Mesothelial cell of epicardium (in vitro differentiated cells): ENCODE results near the gene KLF11. TPM values are rescaled to one million over a fixed set of nuclear protein-coding genes. Genes with fewer than 3 reads are reported as not detected.
"Not testable (repeated sequence)": the region's sequence is repeated elsewhere in the genome, so short reads cannot be mapped to it uniquely, and the experiment has no call there.

ENCODE experiments used
- DNase-seq, 2 experiments: peaks; one replicate each; pipeline ENCODE4 v3.0.0; 2021; ENCODE audit warnings: low spot score in 2 of 2; ENCODE audit not compliant: unreplicated experiment in 2 of 2
- H3K27ac Mint-ChIP-seq: 2 replicates; pipeline ENCODE4 v1.8.0; 2021; ENCODE audit warnings: mixed read lengths
- H3K27me3 Mint-ChIP-seq: 2 replicates; pipeline ENCODE4 v1.8.0; 2021; ENCODE audit warnings: low read depth, mixed read lengths
- H3K36me3 Mint-ChIP-seq: 2 replicates; pipeline ENCODE4 v1.8.0; 2021; ENCODE audit warnings: mixed read lengths
- H3K4me1 Mint-ChIP-seq: 2 replicates; pipeline ENCODE4 v1.8.0; 2021; ENCODE audit warnings: mixed read lengths
- H3K4me3 Mint-ChIP-seq: 2 replicates; pipeline ENCODE4 v1.8.0; 2021; ENCODE audit warnings: mild to moderate bottlenecking, moderate library complexity, mixed read lengths
- H3K9me3 Mint-ChIP-seq: 2 replicates; pipeline ENCODE4 v1.8.0; 2021; ENCODE audit warnings: mixed read lengths
- total RNA-seq: library from RNA; stranded (reverse); gene quantifications from 3 replicates; pipeline ENCODE4 v1.2.1, GENCODE V29; 2021
- TF ChIP-seq, protein P1 (sequence below): fragments of 200-600 bp; sonication (generic); IDR thresholded peaks from one replicate; pipeline ENCODE4 v1.5.0; 2021; ENCODE audit warnings: antibody characterized with exemption; ENCODE audit not compliant: unreplicated experiment

The KLF11 gene
- total RNA-seq, 1 donor from 2014 or later = 15.8 TPM

GRCh38 chr2:10014418-10015190, 28.7 kb upstream of the KLF11 start:
- no peak overlapping the region for H3K4me3 Mint-ChIP-seq
- H3K27me3 Mint-ChIP-seq = peaks cover 2% of the 10 kb centered on the region

DNA sequence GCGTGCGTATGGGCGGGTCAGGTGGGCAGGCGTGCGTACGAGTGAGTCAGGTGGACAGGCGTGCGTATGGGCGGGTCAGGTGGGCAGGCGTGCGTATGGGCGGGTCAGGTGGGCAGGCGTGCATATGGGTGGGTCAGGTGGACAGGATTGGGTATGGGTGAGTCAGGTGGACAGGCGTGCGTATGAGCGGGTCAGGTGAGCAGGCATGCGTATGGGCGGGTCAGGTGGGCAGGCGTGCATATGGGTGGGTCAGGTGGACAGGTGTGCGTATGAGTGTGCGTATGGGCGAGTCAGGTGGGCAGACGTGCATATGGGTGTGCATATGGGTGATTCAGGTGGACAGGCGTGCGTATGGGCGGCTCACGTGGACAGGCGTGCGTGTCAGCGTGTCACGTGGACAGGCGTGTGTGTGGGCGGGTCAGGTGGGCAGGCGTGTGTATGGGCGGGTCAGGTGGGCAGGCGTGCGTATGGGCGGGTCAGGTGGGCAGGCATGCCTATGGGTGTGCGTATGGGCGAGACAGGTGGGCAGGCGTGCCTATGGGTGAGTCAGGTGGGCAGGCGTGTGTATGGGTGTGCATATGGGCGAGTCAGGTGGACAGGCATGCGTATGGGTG, 27.9 kb upstream of the KLF11 start:
- not testable (repeated sequence) for H3K27me3 Mint-ChIP-seq, H3K27ac Mint-ChIP-seq, H3K9me3 Mint-ChIP-seq, DNase-seq, H3K4me3 Mint-ChIP-seq, H3K4me1 Mint-ChIP-seq, H3K36me3 Mint-ChIP-seq

More at GRCh38 chr2:10014418-10015190, 28.7 kb upstream of the KLF11 start:
- H3K36me3 Mint-ChIP-seq = no peaks in the 10 kb centered on the region
- no peak overlapping the region for H3K27ac Mint-ChIP-seq
- H3K9me3 Mint-ChIP-seq = peaks cover 4% of the 10 kb centered on the region
- DNase-seq = no peak
- TF ChIP-seq, protein P1, sequence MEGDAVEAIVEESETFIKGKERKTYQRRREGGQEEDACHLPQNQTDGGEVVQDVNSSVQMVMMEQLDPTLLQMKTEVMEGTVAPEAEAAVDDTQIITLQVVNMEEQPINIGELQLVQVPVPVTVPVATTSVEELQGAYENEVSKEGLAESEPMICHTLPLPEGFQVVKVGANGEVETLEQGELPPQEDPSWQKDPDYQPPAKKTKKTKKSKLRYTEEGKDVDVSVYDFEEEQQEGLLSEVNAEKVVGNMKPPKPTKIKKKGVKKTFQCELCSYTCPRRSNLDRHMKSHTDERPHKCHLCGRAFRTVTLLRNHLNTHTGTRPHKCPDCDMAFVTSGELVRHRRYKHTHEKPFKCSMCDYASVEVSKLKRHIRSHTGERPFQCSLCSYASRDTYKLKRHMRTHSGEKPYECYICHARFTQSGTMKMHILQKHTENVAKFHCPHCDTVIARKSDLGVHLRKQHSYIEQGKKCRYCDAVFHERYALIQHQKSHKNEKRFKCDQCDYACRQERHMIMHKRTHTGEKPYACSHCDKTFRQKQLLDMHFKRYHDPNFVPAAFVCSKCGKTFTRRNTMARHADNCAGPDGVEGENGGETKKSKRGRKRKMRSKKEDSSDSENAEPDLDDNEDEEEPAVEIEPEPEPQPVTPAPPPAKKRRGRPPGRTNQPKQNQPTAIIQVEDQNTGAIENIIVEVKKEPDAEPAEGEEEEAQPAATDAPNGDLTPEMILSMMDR = no peak
- peaks cover 1% of the 10 kb centered on the region for H3K4me1 Mint-ChIP-seq

DNA sequence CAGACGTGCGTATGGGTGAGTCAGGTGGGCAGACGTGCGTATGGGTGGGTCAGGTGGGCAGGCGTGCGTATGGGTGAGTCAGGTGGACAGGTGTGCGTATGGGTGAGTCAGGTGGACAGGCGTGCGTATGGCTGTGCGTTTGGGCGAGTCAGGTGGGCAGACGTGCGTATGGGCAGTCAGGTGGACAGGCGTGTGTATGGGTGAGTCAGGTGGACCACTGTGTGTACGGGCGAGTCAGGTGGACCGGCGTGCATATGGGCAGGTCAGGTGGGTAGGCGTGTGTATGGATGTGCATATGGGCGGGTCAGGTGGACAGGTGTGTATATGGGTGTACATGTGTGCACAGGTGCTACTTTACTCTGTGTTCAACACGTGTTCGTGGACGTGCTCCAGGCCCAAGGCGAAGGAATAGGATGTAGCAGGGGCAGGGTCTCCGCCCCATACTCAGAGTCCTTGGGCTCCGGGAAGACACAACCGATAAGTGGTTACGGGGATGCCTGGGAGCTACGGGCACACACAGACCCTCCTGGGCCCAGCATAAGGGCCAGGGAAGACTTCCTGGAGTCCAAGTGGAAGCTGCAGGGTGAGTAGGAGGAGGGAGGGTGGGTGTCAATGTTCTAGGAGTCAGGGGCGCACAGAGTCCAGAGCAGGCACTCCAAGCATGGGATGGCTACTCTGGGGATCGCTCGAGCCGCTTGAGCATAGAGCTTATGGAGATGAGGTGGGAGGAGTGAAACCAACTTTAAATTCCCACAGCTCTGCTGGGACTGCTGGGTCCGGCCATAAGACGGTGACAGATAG, 27.1 kb upstream of the KLF11 start:
- Mint-ChIP-seq H3K9me3 (peaks cover 4% of the 10 kb centered on the region), H3K27ac (no peak overlapping the region), H3K4me3 (no peak overlapping the region), H3K4me1 (peaks cover 1% of the 10 kb centered on the region), H3K36me3 (no peaks in the 10 kb centered on the region), H3K27me3 (peaks cover 2% of the 10 kb centered on the region)
- DNase-seq = no peak
- TF ChIP-seq, protein P1 = no peak

- Mint-ChIP-seq H3K4me3 (no peak overlapping the region), H3K27ac (no peak overlapping the region), H3K27me3 (peaks cover 2% of the 10 kb centered on the region), H3K4me1 (peaks cover 1% of the 10 kb centered on the region), H3K9me3 (peaks cover 4% of the 10 kb centered on the region), H3K36me3 (no peaks in the 10 kb centered on the region)
- TF ChIP-seq, protein P1 = no peak
- DNase-seq = no peak
These were observed 26.5 kb upstream of the KLF11 start for GRCh38 chr2:10016802-10017258.

GRCh38 chr2:10017313-10017941, 25.9 kb upstream of the KLF11 start:
- peaks cover 2% of the 10 kb centered on the region for H3K27me3 Mint-ChIP-seq
- H3K9me3 Mint-ChIP-seq = peaks cover 4% of the 10 kb centered on the region
- TF ChIP-seq, protein P1 = no peak
- DNase-seq = no peak
- H3K4me1 Mint-ChIP-seq = peaks cover 1% of the 10 kb centered on the region
- H3K36me3 Mint-ChIP-seq = no peaks in the 10 kb centered on the region
- no peak overlapping the region for H3K4me3 Mint-ChIP-seq
- H3K27ac Mint-ChIP-seq = no peak overlapping the region
